GM10847 (cell line): Measurements from ENCODE around the gene CFAP20.

Source experiments
- POLR2A ChIP-seq: IDR thresholded peaks from 2 replicates; pipeline ENCODE4 v1.6.1; 2011; ENCODE audit not compliant: insufficient read length; ENCODE audit errors: extremely low read depth

The CFAP20 gene

DNA sequence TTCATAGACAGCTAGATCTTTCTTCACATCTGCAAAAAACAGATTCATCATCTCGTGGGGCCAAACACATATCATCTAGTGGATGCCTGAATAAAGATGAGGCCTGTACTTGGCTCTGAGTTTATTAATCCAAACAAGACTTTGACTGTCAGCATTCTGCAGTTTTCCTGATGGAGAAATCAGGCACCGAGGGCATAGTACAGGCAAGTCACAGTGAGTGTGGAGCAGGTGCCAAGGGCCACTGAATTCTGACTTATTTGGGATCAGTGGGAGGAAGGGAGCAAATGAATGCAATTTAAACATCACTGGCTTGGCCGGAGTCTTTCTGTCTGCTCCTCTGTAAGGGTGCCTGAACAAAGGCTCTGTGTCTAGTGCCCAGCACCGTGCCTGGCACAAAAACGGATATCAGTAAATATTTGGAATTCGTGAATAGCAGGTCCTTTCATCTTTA lies 975 bp downstream of the CFAP20 start:
- no peak for TF ChIP-seq POLR2A

DNA sequence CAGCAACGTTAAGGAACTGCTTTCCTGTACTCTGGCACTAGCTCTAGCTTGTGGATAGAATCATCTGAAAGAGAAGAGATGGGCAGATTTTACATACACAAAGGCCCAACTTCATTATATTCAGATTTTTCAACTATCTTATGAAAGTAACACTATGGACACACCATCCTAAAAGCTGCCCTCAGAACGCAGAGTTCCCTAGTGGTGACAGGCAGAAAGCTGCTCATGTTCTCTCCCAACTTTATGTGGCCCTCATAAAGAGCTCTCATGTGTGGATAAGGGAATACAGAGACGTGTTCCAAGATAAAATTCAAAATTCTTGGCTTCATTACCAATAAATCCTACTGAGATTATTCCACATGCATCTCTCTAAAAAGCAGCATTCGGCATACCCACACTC lies 1.5 kb downstream of the CFAP20 start:
- TF ChIP-seq POLR2A: no peak

- no peak for TF ChIP-seq POLR2A
These were observed 2.1 kb downstream of the CFAP20 start for GRCh38 chr16:58127033-58127556.

- TF ChIP-seq POLR2A: no peak
These were observed 2.7 kb downstream of the CFAP20 start for GRCh38 chr16:58126451-58126961.

- TF ChIP-seq POLR2A: no peak
These were observed 3.3 kb downstream of the CFAP20 start for GRCh38 chr16:58125781-58126335.

DNA sequence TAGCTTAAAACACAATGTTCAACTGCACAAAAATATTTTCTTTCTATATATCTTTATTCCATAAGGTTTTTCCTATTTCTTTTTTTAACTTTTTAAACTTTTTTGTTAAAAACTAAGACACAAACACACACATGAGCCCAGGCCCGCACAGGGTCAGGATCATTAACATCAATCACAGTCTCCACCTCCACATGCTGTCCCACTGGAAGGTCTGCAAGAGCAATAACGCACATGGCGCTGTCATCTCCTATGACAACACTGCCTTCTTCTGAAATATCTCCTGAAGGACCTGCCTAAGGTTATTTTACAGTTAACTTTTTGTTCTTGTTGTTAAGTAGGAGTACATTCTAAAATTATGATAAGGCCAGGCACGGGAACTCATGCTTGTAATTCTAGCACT lies 4.1 kb downstream of the CFAP20 start:
- TF ChIP-seq POLR2A: no peak

- no peak for TF ChIP-seq POLR2A
These were observed 4.6 kb downstream of the CFAP20 start for GRCh38 chr16:58124601-58124915.

- no peak for TF ChIP-seq POLR2A
These were observed 5.1 kb downstream of the CFAP20 start for GRCh38 chr16:58123896-58124600.

DNA sequence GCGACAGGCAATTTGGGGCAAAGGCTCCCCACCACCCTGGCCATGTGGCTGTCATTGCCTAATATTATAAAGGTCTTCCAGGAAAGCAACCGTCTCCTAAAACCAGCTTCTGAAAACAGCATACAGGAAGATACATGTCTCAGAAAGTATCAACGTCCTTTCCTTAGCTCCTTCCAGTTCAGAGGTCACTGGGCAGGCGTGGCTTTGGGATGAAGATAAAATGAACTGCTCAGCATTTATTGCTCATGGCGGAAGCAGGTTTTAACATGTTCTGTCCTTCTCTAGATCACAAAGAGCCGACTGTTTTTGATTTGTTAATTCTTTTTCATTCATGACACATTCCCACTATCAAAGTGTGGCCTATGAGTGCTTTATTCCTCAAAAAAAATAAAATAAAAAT lies 8.0 kb downstream of the CFAP20 start:
- TF ChIP-seq POLR2A: no peak

DNA sequence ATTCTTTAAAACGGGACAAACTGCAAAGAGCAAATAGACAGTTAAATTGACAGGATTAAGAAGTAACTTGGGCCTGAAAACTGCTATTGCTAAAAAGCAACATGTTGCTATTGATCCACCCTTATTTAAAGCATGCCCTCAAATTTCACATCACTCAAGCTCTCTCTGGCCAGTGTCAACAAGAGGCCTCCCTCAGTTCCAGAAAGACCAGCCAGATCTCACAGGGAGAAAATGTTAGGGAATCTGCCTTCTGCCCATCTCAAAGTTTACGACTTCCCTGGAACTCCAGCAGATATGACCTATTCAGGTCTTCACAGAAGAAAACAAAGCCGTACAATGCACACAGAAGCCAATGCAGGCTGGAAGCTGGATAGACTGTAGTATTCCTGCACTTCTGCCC lies 8.9 kb downstream of the CFAP20 start:
- TF ChIP-seq POLR2A: no peak

- no peak for TF ChIP-seq POLR2A
These were observed 9.7 kb downstream of the CFAP20 start for GRCh38 chr16:58119509-58119845.

DNA sequence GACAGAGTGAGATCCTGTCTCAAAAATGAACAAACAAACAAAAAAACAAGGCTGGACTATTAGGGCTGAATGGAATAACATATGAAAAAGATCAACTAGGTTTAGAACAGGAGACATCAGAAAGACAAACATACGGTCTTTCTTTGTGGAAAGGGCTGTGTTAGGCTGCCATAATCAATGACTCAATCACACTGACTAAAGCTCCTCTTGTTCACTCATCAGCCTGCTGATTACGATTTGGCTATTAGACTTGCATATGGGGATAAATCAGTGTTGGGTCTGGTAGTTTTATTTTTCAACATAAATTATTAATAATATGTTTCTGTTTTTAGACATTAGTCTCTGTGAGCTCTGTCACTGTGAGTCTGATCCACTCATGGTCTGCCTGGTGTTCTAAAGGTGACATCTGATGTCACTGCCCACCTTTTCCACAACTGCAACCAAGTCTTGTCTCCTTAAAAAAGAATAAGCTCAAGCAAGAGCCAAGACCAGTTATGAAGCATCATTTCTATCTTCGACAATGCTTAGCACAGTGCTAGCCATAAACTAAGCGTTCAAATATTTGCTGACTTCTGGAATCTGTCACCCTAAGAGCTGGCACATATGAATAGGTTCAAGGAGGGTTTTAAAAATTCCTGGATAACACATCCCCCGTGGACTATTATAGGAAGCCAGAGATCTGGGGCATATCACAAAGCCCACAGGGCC lies 10.2 kb downstream of the CFAP20 start:
- TF ChIP-seq POLR2A: no peak

- no peak for TF ChIP-seq POLR2A
These were observed 12.7 kb downstream of the CFAP20 start for GRCh38 chr16:58116529-58116928.

DNA sequence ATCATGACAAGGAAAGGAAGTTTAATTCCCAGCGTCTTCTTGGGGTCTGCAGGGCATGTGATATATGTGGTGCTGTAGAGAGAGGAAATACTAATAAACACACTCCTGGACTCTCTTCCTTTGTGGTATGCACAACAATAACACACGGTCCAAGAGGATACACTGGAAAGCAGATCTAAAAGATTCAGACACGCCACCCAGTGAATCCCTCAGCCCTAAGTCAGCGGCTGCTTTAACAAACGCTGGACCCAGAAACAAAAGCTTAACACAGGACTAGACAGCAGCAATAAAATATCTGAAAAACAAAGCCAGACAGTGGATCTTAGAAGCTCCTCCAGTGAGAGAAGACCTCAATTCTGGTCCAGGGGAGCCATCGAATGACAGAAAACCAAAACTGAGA lies 13.1 kb downstream of the CFAP20 start:
- no peak for TF ChIP-seq POLR2A

- no peak for TF ChIP-seq POLR2A
These were observed 14.1 kb downstream of the CFAP20 start for GRCh38 chr16:58114827-58115825.
